Measurements from ENCODE around the gene NKD1. TPM values are rescaled to one million over a fixed set of nuclear protein-coding genes. Genes with fewer than 3 reads are reported as not detected.
A peak's percentile ranks its signal among the peaks of the same experiment; 100 is the strongest.

The NKD1 gene
- total RNA-seq, 1 donor from 2014 or later: under 0.01 TPM

GRCh38 chr16:50690177-50690576 is 142.0 kb downstream of the NKD1 start:
- Histone ChIP-seq H3K4me3 (ENCODE audit: low read depth, low read length) (no peak overlapping the region), H3K27me3 (ENCODE audit: control insufficient read depth, insufficient read depth, low read length) (no peaks in the 10 kb centered on the region), H3K36me3 (ENCODE audit: control insufficient read depth, insufficient read depth, low read length) (no peaks in the 10 kb centered on the region)
- TF ChIP-seq CTCF (IDR thresholded peaks at IDR 0.05; ENCODE audit: insufficient read depth, low read length, severe bottlenecking): no peak
- DNase-seq (ENCODE audit: low read depth): no peak
- no peak for FAIRE-seq

GRCh38 chr16:50692644-50692998 is 144.4 kb downstream of the NKD1 start:
- DNase-seq (ENCODE audit: low read depth) (no peak), FAIRE-seq (peak; percentile 97)
- Histone ChIP-seq H3K4me3 (ENCODE audit: low read depth, low read length) (no peak overlapping the region), H3K27me3 (ENCODE audit: control insufficient read depth, insufficient read depth, low read length) (no peaks in the 10 kb centered on the region), H3K36me3 (ENCODE audit: control insufficient read depth, insufficient read depth, low read length) (no peaks in the 10 kb centered on the region)
- no peak for TF ChIP-seq CTCF (IDR thresholded peaks at IDR 0.05; ENCODE audit: insufficient read depth, low read length, severe bottlenecking)

GRCh38 chr16:50692999-50693781 is 145.0 kb downstream of the NKD1 start, which contains the start of gene NOD2:
Gene NOD2, plus strand, starts transcription at chr16:50693606. Its CDS starts 5,890 bp downstream, at chr16:50699496.
- DNase-seq (ENCODE audit: low read depth) (no peak), FAIRE-seq (no peak)
- Histone ChIP-seq H3K36me3 (ENCODE audit: control insufficient read depth, insufficient read depth, low read length) (no peaks in the 10 kb centered on the region), H3K27me3 (ENCODE audit: control insufficient read depth, insufficient read depth, low read length) (no peaks in the 10 kb centered on the region), H3K4me3 (ENCODE audit: low read depth, low read length) (peak within 1 kb of the TSS; percentile 43)
- TF ChIP-seq CTCF (IDR thresholded peaks at IDR 0.05; ENCODE audit: insufficient read depth, low read length, severe bottlenecking): no peak

- Histone ChIP-seq H3K36me3 (ENCODE audit: control insufficient read depth, insufficient read depth, low read length) (no peaks in the 10 kb centered on the region), H3K4me3 (ENCODE audit: low read depth, low read length) (no peak overlapping the region), H3K27me3 (ENCODE audit: control insufficient read depth, insufficient read depth, low read length) (no peaks in the 10 kb centered on the region)
- no peak for TF ChIP-seq CTCF (IDR thresholded peaks at IDR 0.05; ENCODE audit: insufficient read depth, low read length, severe bottlenecking)
- FAIRE-seq (no peak), DNase-seq (ENCODE audit: low read depth) (no peak)
Observed at GRCh38 chr16:50694206-50694605, 146.0 kb downstream of the NKD1 start.

- FAIRE-seq: peak; percentile 40
- H3K4me3 ChIP-seq (ENCODE audit: low read depth, low read length): no peak overlapping the region
- no peak for DNase-seq (ENCODE audit: low read depth)
- H3K27me3 ChIP-seq (ENCODE audit: control insufficient read depth, insufficient read depth, low read length): no peaks in the 10 kb centered on the region
- TF ChIP-seq CTCF (IDR thresholded peaks at IDR 0.05; ENCODE audit: insufficient read depth, low read length, severe bottlenecking): no peak
- H3K36me3 ChIP-seq (ENCODE audit: control insufficient read depth, insufficient read depth, low read length): no peaks in the 10 kb centered on the region
Observed at GRCh38 chr16:50695017-50696000, 147.1 kb downstream of the NKD1 start.

All from bronchial epithelial cell (primary cell).